DMS153 treated with DMSO at 0.1 percent for 48 hours (cell line): ENCODE data around the gene TPMT.
"Not testable (repeated sequence)": the region's sequence is repeated elsewhere in the genome, so short reads cannot be mapped to it uniquely, and the experiment has no call there.

Experiments used
- DNase-seq: peaks from one replicate; lab custom pipeline; 2025; ENCODE audit not compliant: unreplicated experiment; lab: John Stamatoyannopoulos, UW

Gene TPMT

GRCh38 chr6:18155864-18156421 lies 1.1 kb upstream of the TPMT start:
- peak; percentile 57 for DNase-seq

DNA sequence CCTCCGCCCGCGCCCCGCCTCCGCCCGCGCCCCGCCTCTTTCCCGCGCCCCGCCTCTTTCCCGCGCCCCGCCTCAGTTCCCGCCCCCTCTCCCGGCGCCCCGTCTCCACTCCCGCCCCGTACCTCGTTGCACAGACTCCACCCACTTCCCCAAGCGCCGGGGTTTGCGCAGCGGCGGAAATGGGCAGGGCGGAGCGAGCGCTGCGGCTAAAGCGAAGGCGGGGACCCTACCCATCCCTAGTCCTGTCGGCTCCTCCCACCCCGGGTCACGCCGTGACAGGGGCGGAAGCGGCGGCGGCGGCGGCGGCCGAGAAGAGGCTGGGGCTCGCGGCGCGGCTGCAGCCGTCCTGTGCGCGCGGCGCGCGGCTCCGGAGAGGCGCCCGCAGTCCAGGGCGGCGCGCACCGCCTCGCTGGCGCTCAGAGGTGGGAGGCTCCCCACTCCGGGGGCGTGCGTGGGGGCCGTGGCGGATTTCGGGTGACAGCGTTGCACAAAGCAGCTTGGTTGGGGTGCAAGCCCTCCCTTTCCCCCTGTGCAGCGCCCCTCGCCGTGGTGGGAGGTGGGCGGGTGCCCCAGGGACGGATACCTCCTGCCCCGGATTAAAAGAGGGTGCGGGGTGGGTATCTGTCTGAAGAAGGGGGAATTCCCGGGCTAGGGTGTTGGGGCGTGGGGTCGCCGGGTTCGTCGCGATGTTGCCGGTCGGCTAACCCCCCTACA lies 430 bp upstream of the TPMT start, which contains the start of gene KDM1B:
Gene KDM1B (plus strand): TSS at position 273 of the 714 bp plus-strand sequence. CDS start 4,474 bp downstream, outside the sequence.
- peak; percentile 96 for DNase-seq

- no peak for DNase-seq
Measured at GRCh38 chr6:18153311-18153703, 1.6 kb downstream of the TPMT start.

- DNase-seq: no peak
Measured at GRCh38 chr6:18151801-18152200, 3.1 kb downstream of the TPMT start.

- not testable (repeated sequence) for DNase-seq
Measured at GRCh38 chr6:18151391-18151790, 3.5 kb downstream of the TPMT start.

DNA sequence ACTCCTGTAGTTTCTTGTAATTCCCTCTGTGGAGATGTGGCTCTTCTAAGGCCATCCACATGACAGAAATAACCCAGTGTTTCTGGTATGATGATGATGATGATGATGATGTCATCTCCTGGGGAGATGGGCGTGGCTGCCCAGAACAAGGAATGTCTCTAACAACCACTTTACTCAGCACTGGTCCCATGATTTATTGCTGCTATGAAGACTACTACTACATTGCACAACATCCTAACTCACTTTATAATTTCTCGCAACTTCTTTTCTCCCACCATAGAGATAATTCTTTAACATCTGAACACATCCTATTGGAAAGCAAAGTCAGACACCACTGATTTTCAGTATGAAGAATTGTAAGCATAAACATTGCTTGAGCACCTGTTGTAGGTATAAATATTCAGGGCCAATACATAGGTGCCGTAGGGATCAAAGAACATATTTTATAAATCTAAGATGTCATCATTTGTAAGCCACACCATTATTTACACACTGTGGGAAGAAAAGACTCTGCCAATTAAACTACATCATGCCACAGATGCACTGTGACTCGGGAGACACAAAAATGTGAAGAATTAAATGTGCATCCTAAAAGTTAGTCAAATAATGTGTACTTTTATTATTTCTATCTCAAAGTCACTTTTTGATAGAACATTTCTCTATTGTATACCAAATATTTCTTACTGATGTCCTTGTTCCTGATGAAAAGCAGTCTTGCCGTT lies 6.4 kb downstream of the TPMT start:
- no peak for DNase-seq

DNA sequence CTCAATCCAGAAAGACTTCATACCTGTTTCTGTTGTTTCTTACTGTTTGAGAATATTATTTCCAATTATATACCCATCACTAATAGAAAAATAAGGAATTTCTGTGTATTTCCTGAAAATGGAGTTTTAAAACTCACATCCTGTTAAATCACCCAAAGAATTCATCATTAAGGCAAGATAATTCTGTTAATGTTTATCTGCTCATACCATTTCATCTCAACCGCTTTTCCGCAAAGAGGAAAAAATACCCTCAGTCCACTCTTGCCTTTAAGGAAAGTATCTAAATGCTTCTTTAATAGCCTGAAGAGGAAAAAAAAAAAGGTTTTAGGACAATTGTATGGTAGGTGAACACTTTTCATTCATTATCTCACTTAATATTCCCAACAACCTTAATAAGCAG lies 7.3 kb downstream of the TPMT start:
- DNase-seq: no peak

DNA sequence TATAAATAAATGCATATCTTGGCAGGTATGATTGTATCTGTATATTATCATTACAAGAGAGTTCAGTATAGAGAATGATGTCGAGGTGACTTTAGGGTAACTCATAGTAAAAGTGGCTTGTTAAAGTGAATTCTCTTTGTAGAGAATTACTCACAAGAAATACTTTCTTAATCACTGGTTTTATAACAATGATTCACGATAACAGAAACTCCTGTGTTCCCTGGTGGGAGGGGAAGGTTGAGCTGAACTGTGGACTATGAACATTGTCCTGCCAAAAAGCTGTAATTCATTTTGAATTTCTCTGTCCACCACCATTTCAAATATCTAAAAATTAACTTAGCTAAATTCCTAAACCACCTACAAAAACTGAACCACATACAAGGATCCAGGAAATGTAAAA lies 7.7 kb downstream of the TPMT start:
- no peak for DNase-seq

GRCh38 chr6:18142591-18142861 lies 12.4 kb downstream of the TPMT start:
- DNase-seq: peak; percentile 25

DNA sequence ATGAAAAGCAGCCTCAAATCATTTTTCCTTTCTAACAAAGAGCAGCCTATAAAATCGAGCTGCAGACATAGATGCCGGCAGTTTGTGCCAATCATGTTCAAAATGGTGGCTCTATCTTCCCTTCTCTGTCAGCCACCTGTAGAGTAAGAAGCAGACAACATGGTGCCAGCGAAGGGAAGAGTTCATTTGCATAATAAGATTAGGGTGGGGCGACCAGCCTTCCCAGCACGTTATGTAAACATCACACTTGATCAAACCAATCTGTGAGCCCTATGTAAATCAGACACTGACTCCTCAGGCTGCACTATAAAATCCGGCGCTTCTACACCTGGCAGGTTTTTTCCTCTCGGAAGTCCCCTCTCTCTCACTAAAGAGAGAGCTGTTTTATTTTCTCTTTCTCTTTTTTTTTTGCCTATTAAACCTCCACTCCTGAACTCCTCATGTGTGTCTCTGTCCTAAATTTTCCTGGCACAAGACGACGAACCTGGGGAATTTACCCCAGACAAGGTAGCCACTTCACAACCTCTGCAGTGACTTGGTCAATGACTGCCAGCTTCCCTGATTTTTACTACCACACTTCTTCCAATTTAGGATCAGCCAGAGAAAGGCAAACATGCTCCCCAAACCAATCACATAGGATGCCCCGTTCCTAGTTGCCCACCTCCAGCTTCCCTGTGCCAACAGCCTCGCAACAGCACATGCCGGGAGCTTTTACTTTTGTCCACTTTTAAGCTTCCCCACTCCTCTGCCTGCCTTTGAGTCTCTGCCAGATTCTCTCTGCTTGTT lies 12.9 kb downstream of the TPMT start:
- DNase-seq: peak; percentile 72

DNA sequence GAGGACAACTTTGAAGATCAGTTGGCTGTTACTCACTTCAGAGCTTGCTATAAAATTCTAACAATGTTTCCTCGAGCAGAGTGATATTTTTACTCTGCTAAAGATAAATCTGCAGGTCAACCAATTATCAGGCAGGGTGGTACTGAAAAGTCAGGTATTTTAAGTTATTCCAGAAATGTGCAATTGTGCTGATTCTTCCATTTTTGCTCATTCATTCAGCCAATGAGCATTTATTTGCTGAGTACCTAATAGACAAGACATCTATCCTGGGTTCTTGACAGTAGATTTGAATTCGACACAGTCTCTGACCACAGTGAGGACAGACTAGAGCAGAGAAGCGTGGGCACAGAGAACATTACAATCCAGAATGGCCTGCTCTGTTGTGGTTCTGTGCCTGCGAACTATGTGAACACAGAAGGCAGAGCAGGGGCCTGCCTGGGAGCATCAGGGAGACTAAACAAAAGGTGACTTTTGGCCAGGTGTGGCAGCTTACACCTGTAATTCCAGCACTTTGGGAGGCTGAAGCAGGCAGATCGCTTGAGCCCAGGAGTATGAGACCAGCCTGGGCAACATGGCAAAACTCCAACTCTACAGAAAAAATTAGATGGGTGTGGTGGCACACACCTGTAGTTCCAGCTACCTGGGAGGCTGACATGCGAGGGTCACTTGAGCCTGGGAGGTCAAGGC lies 14.8 kb downstream of the TPMT start:
- no peak for DNase-seq

- DNase-seq: no peak
Measured at GRCh38 chr6:18138906-18139305, 16.0 kb downstream of the TPMT start.

DNA sequence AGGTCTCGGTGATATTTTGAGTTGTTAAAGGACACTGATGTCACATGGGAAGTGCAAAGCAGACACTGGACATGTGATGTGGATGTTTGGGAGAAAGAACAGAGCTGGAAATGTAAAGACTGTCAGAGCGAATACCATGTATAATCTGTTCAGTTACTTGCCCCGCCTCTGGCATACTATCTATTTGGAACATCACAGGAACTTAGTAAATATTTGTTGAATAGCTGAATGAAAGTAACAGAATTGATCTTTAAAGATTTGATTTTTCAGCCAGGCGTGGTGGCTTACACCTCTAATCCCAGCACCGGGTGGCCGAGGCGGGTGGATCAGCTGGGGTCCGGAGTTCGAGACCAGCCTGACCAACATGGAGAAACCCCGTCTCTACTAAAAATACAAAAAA lies 18.6 kb downstream of the TPMT start:
- no peak for DNase-seq

DNA sequence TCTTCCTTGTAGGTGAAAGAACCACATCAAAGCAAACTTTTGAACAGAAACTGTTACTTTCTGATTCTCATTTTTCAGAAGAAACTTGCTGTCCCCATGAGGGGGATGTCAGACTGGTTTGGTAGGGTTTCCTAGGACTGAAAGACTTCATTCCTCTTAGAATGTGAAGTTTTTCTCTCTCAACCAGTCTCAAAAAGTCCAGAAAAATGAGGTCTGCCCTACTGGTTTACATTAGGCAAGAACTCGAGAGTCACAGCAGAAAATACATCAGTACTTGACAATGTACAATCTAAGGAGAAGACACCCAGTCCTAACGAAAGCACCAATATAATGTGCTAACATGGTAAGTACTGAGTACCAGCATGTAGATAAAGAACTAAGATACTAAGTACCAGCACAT lies 19.7 kb downstream of the TPMT start:
- no peak for DNase-seq

GRCh38 chr6:18132346-18132745 lies 22.5 kb downstream of the TPMT start:
- no peak for DNase-seq

GRCh38 chr6:18126121-18126520 lies 28.8 kb downstream of the TPMT start:
- DNase-seq: no peak

GRCh38 chr6:18122128-18123093 lies 32.5 kb downstream of the TPMT start, which contains the start of gene NHLRC1:
TSS of gene NHLRC1 (minus strand) at chr6:18122677. CDS start at chr6:18122606, 71 bp downstream.
- DNase-seq: peak; percentile 83

GRCh38 chr6:18121580-18122127 lies 33.2 kb downstream of the TPMT start:
- no peak for DNase-seq

DNA sequence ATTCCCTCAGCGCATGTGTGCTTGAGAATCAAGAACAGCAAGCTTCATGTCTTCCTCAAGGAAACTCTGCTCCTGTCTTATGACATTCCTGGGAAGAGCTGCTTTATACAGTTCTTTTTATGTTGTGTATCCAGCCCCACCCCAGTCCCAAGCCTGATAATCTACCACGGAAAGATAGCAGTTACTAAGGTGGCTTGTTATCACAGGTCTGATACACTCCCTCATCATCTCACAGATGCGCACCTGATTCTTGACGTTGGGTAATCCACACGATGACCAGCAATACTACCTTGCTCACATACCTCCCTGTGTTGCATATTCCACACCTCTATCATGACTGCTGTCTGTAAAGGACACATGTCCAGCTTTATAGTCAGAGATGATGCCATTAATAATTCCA lies 35.6 kb downstream of the TPMT start:
- DNase-seq: no peak

DNA sequence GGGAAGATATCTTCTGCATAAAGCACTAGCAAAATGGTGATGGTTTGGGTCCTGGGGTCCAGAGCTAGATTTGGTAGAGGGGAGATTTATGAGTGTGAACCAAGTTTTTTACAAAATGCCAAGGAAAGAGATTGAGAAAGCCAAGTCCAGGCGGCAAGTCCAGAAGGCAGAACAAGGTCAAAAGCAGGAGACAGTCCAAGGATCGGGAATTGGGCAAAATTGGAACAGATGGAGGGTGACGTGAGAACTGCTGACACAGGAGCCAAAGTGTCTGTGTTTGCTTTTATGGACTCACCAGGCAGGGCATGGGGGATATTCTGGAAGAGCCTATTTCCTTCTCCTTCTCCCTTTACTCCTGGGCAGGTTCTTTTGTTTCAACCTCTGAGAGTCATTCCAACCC lies 36.5 kb downstream of the TPMT start:
- no peak for DNase-seq
